ENCODE results near the gene ASPM.
"Not testable (repeated sequence)": the region's sequence is repeated elsewhere in the genome, so short reads cannot be mapped to it uniquely, and the experiment has no call there.

ASPM gene

DNA sequence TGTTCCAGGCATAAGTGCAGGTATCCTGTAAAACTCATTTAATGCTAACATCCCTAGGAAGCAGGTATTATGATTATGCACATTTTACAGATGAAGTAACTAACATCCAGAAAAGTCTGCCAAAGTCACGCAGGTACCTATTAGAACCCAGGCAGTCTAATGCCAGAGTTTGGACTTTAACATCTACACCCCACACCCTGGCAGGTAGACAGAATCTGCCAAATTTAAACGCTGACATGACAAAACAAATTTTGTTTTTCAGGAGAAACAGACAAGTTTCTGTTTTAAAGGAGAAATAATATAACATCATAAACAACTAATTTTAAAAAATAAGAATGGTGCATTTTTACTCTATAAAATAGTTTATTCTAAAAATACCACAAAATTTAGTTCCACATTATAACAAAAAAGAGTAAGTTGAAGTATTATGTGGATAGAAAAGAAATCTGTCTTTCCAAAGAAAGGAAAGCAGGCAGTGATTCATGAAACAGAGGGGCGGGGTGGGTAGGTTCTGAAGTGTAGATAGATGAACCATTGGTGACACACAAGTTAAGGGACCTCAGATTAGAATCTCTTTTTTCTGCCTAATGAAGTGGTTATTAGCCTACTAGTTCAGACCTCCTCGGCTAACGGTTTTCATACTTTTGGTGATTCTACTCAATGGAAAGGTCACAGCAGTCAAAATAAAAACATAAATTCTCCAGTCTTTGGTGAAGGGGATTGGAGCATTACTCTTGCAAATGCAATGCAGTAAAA is 1.7 kb downstream of the ASPM start:
- no peak for DNase-seq

DNA sequence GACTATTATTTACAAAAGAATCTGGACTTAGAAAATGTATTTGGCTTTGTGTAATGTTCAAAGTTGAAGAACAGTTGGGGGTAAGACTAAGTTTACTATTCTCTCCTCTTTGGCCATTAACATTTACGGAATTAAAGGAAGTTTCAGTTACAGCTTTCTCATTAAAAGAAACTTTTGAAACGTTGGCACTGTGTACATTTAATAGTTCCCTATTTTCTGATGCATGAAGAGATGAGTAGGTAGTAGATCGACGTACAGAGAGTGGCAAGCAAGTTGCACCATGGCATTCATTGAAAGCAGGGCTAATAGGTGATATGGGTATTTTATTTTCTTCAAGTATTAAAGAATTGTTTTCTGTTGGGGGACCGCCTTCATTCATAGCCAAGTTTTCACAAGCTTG is 3.2 kb downstream of the ASPM start:
- no peak for DNase-seq

DNA sequence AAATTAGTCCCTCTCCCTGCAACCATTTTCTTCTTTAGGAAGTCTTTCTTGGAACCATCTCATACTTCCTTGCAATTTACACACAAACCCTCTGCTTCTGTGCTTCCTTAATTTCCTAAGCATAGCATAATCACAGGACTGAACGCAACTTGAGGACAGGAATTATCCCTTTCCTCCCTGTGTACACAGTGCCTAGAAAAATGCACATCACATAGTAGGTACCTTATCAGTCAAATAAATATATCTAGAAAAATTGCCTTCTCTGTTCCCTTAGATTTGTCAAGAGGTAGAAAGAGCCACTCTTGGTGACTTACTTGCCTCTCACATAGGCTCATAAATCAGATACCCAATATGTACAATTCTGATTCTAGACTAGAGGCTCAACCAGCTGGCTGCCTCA is 4.9 kb downstream of the ASPM start:
- no peak for DNase-seq

DNA sequence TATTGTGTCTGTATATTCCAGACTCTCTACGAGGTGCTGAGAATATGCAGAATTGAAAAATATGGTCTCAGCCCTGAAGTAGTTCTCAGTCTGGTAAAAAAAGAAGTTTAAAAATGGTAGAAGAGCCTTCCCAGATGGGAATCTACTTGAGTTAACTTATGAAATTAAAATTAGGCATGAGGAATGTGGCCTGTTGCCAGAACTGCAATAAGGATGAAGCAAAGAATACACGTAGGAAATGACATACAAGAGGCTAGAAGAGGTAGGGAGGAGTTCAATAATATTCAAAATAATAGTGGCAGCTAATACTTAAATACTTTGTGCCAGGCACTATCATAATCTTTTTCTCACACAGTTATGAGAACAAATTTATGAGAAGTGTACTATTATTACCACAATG is 6.3 kb downstream of the ASPM start:
- no peak for DNase-seq

DNA sequence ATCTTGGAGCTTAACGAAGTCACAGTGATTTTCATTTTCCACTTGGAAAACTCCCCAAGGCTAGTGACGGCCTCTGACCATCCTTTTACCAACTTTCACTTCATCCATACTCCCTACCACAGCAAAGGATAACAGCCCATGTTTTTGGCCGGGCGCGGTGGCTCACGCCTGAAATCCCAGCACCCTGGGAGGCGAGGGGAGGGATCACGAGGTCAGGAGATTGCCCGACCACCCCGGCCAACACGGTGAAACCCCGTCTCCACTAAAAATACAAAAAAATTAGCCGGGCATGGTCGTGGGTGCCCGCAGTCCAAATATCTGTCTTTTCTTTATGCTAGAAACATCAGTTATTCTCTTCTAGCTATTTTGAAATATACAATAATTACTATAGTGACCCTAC is 7.3 kb downstream of the ASPM start:
- no peak for DNase-seq

DNA sequence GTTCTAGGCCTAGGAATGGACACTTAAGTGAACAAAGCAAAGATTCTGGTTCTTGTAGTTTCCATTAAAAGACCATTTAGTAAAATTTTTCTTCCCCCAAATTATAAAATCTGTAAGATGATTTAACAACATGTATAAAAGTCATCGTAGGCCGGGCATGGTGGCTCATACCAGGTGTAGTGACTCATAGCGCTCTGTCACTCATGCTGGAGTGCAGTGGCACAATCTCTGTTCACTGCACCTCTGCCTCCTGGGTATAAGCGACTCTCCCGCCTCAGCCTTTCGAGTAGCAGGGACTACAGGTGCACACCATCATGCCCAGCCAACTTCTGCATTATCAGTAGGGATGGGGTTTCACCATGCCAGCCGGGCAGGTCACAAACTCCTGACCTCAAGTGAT is 9.1 kb downstream of the ASPM start:
- DNase-seq, result no peak

DNA sequence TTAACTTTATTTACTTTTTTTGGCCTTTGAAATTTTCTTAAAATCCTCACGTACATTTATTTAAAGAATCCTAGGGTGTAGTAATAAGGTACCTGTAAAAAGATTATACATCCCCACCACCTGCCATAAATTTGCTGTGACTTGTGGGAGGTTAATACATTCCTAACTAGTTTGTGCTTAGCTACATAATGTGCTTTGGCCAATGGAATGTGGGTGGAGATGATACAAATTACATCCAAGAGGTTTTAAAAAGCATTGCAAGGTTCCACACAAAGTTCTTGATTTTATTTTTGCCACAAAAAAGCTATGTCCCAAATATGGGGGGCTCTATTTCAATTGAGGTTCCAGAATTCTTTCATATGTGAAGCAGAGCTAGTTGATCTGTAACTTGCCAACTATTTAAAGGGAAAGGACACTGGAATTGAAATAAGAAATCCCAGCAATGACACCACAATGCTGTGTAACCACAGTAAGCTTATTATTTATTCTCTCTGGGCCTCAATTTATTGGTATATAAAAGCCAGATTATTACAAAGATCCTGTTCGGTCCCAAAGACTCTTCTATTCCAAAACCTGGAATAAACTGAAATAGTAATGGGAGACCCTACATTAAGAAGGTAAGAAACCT is 15.7 kb downstream of the ASPM start:
- no peak for DNase-seq

DNA sequence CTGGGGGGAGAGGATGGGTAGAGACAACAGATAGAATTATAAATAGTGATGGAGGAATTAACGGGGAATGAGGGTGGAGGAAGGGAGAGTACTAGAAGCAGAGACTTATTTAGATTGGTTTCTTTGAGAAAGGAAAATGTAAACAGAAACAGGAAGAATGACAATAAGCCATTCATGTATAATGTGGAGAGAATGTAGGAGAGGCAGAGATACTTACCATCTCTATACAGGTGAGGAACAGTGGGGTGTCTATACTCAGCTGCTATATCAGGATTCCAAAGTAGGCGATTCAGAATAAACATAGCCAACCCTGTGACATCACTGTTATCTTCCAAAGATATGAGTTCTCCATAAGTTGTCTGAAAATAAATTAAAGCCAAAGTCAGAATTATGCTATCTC is 16.8 kb downstream of the ASPM start:
- no peak for DNase-seq

DNA sequence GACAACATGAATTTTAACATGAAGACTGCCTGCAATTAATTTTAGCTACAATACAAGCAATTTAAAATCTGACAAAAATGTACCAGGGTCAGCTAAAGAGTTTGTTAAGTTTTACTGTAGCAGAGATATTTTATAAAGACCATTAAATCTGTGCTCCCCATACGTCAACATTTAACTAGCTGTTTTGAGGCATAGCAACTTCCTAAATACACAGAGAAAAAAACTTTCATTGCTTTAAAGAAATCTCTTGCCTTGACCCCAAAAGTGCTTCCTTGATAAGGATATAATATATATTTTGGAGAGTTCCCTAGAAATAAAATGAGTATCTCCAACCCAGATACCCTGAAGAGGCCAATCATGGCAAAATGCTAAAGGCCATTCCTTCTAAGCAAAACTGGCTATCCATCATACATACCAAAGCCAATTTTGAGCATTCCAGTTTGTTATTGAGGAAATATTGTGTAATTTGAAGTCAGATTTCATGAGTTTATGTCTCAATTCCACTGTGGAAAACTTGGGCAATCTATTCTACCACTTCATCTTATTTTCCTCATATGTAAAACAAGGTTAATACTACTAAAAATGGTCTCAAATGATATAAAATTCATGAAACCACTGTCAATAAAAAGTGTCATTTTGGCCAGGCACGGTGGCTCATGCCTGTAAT is 19.1 kb downstream of the ASPM start:
- DNase-seq, result no peak

DNA sequence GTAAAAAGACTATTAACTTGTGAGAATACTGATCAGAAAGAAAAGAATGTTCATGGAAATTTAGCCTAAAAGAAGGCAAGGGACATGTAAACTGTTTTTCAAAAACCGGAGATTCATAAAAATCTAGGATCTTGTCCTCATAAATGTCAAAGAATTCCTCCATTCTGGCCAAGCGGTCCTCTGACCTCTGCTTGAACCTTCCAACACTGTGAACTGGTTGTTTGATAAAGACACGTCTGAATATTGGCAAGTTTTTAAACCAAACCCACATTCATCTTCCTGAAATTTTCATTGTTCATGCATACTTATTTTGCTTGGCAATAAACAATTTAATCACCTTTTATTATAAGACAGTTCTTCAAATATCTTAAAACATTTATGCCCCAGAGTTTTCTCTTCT is 19.8 kb downstream of the ASPM start:
- no peak for DNase-seq

DNA sequence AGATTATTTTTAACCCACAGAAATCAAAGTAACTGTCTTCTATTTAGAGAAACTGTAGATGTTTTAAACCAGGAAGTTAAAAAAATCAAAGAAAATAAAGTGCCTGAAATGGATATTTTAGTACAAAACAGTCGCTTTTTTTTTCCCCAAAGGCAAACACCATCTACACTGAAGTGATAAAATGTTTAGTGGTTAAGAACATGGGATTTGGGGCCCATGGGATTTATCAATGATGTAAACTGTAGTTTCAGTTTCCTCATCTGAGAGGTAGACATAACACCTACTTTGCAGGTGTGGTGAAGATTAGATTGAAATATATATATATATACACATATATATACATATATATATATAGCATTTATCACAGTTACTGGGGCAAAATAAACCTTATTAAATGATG is 22.1 kb downstream of the ASPM start:
- no peak for DNase-seq

DNA sequence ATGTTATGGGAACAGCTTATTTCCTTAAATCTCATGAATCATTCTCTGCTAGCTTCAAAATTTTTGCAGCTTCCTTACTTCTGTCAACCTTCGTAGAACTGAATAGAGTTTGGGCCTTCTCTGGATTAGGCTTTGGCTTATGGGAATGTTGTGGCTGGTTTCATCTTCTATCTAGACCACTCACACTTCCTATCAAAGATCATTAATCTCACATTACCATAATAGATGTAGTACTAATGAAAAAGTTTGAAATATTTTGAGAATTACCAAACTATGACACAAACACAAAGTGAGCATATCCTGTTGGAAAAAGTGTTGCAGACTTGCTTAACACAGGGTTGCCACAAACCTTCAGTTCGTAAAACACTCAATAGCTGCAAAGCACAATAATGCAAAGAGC is 30.3 kb downstream of the ASPM start:
- no peak for DNase-seq

DNA sequence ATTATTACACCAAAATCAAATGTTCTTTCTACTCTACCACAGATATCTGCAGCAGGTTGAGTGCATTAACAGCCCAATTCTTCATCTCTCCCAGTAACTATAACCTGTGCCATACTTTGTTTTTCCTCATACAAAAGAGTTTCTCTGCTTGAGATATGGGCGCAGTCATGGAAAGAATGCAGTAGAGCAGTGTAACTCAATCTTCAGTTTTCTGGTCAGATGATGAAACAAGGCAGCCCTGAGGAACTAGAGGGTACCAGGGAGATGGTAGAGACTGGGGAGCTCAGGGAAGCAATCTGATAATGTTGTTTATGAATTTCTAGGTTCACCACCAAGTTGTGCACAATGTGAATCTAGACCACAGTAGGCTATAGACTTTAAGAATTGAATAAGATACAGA is 39.6 kb downstream of the ASPM start:
- no peak for DNase-seq

DNA sequence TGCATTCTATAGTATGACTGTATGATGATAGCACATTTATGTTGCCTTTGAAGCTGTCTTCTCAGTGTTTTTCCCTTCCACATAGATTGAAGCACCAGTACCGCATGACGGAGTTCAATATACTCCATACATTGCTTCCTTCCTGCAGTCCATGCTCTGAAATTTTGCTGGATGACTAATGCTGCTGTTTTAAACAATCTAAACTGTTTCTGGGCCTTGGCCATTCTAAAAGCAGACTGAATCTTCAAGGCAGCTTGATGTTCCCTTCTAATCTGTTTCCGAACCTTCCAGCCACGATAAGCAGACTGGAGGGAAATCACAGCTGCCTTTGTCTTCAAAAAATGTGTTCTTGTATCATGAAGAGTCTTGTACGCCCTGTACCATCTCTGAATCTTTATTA is 43.2 kb downstream of the ASPM start:
- DNase-seq, result no peak

DNA sequence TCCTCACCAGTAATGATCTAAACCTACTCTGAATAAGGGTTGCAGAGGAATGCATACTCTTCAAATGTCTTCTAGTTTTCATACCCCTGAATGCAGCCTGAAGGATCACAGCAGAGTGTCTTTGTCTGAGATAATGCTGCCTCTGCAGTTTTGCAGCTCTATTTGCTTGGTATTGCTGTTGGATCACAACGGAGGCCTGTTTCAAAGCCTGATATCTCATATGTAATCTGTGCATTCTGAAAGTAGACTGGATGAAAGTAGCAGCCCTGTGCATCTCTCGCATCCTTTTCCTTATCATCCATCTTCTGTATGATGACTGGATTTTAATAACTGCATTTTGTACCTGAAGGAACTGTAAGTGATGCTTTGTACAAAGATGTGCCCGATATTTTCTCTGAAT is 44.5 kb downstream of the ASPM start:
- no peak for DNase-seq

DNA sequence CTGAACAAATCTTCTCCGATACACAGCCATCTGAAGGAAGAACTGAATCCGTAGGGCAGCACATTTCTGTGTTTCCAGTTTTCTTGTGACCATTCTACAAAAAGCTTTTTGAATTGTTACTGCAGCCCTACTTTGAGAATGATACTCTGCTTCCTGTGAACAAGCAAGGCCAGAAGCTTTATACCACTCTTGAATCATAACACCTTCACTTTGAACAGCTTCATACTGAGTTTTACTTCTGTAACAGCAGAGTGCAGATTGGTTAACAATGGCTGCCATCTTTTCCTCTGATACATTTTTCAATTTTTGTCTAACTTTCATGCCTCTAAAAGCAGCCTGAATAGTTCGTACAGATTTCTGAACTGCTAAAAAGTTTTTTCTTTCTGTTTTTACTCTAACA is 45.8 kb downstream of the ASPM start:
- no peak for DNase-seq

DNA sequence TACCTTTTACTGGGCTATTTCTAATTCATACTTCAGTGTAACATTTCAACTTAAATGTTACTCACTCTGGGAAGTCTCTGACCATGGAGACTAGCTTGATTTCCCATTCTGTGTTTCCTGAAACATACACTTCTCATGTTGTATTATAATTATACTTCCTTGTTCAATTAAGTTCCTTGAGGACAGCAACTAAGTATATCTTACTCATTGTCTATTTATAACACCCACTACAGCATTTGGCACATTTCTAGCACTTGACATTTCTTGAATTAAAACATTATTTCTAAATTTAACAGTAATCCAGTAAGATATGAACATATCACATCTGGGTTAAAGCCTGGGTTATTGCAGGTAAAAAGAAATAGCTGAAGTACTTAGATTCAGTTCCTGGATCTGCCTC is 47.0 kb downstream of the ASPM start:
- no peak for DNase-seq

DNA sequence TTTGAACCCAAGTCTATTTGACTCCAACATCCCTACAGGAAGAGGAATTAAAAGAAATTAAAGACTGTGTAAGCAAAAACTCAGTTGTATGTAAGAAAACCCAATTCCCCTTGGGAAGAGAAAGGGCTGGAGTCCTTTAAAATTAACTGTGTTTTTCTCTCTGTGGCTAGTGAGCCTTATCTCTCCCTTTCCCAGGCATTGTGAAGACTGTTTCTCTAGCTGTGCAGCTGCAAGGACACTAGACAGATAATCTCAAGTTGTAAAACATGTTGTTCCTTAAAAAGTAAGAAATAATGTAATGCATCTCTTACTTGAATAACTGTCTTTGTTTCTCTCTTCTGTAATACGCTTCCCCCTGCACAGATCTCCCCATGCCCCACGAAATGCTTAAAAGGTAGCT is 49.5 kb downstream of the ASPM start:
- DNase-seq, result not testable (repeated sequence)

DNA sequence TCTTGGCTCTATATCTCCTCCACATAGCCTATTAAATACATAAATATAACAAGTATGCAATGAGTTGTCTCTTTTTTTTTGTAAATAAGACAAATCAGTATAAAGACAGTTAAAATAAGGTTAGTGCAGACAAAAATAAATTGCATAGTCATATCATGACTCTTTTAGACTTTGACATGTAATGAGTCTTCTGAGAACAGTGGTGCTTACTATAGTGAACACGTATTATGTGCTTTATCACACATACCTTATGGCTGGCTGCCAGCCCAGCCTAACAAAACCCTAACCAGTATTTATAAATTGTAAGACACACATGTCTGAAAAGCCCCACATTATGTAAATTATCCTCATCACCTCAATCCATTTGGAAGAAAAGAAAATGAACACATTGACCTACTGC is 50.3 kb downstream of the ASPM start:
- no peak for DNase-seq

DNA sequence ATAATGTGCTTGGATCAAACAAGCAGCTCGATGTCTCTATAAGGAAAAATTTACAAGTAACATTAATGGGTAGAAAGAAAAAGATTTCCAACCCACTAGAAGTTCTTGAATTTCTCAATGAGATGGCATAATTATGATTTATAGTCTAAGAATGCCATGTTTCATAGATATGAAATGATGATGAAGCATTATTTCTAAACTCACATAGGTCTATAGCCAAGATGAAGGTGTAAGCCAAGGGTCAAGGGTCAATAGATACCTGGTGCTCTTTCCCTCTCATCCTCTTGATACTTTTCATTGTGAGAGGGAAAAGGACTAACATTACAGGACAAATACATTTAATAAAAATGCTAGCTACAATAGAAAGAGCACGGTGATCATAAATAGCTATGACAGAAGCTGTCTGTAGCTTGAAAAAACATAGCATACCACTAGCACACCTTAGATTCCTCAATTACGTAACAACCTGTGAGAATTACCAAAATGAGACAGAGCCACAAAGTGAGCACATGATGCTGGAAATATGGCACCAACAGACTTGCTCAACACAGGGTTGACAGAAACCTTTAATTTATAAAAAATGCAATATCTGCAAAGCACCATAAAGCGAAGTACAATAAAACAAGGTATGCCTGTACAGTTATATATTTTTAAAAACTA is 53.1 kb downstream of the ASPM start:
- no peak for DNase-seq

DNA sequence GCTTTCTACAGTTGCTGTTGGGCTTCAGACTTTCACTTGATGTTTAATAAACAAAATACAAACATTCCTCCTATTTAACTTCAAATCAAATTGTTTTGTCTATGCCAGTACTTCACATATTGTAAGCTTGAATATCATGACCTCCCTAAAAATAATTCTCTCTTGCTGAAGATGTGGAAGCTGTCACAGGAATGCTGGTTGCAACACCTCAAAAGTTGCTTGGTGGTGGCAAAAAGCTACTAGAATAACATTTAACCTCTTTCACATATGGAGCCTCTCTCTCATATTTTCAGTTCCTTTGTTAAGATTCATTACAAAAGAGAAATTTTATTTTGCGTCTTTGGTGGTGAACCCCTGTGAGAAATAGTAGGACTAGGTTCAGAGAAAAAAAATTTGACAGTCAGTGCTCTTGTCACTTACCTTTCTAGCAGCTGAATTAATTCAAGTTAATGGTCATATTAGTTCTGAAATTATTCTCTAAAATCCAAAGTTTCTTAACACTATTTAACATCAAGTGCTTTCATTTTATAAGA is 53.9 kb downstream of the ASPM start:
- no peak for DNase-seq

DNA sequence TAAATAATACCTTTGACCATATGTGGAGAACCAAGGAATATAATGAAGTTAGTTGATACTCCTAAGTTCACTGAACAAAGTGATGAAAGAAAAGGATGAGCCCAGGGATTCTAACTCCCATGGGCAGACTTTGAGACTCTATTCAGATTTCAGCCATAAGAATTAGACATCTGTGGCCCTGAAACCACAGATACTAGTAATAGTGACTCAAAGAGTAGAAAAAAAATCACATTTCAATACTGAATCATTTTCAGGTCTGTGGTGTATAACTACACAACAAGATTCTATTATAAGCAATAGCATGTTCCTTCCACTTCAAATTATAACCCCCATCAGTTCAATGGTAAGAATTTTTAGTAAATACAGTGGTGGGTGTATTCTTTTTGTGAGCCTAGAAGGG is 63.0 kb downstream of the ASPM start:
- no peak for DNase-seq

DNA sequence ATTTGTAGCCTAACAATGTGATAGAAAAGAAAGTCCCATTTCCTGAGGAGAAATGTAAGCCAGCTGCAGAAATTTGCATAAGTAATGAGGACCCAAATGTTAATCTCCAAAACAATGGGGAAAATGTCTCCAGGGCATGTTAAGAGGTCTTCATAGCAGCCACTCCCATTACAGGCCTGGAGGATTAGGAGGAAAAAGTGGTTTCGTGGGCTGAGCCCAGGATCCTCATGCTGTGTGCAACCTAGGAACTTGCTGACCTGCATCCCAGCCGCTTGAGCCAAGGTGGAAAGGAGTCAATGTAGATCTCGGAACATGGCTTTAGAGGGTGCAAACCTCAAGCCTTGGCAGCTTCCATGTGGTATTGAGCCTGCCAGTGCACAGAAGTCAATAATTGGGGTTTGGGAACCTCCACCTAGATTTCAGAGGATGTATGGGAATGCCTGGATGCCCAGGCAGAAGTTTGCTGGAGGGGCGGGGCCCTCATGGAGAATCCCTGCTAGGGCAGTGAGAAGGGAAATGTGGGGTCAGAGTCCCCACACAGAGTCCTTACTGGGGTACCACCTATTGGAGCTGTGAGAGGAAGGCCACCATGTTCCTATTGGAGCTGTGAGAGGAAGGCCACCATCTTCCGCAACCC is 65.2 kb downstream of the ASPM start:
- no peak for DNase-seq

Measured in right forelimb (tissue), 1 donor.